Activated CD8-positive, alpha-beta memory T cell treated with anti-CD3 and anti-CD28 coated beads for 4 hours (primary cell): ENCODE measurements around the gene SLC33A1.
A peak's percentile ranks its signal among the peaks of the same experiment; 100 is the strongest.
"Not testable (repeated sequence)": the region's sequence is repeated elsewhere in the genome, so short reads cannot be mapped to it uniquely, and the experiment has no call there.

Source experiments
- DNase-seq, 2 donors: peaks; one replicate each; pipeline ENCODE4 v3.0.0-alpha.2; 2020; ENCODE audit warnings: low read depth in 2 of 2

The SLC33A1 gene

DNA sequence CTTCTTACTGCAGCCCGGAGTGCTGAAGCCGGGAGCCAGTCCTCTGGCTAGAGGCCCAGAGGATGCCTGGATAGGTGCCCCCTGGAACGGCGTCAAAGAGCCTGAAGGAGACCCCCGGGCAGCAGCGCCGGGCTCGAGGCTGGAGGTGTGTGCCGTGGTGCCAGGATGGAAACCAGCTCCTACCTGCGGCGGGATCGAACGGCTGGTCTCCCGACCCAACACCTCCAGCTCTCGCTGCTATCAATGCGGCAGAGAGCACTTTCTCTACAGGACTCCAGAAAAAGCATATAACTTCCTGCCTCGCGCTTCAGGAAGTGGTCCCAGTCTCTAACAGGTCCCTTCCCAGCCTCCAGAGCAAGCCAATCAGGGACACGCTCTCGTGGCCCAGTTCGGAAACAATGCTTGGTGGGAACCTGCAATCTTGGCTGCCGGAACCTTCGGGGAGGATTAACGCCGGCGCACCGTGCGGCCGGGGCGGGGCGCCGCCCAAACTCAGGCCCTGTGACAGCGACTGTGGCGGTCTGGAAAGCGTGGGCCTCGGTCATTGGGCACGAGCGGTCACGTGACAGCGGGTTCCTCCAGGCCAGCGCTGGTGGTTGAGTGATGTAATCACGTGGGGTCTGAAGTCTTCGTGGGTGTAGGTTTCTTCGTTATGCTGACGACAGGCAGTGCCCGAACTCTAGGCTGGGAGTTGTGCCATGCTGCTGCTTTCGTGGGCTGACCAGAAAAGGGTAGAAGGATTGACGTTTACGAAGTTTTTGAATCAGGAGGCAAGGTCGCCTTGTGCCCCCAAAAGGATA is at the start of gene SLC33A1:
TSS of gene SLC33A1 (minus strand) at position 287 of the 800 bp plus-strand sequence. CDS start 430 bp downstream, outside the sequence.
- peak; percentile 98 for DNase-seq

DNA sequence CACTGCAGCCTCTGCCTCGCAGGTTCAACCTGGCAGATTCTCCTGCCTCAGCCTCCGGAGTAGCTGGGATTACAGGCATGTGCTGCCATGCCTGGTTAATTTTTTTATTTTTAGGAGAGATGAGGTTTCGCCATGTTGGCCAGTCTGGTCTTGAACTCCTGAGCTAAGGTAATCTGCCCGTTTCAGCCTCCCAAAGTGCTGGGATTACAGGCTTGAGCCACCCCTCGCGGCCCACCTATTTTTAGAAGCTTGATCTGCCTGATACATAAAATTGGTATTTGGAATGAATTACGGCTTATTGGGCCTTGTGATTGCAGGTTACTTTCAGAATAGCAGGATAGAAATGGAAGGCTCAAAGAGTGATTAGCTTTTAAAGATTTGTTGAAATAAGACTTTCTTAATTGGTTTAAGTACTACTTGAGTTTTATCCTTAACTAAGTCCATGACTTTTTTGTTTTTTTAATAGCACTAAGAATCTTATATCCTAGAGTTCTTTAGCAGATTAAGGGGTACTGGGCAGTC is 41.2 kb upstream of the SLC33A1 start:
- DNase-seq: no peak

DNA sequence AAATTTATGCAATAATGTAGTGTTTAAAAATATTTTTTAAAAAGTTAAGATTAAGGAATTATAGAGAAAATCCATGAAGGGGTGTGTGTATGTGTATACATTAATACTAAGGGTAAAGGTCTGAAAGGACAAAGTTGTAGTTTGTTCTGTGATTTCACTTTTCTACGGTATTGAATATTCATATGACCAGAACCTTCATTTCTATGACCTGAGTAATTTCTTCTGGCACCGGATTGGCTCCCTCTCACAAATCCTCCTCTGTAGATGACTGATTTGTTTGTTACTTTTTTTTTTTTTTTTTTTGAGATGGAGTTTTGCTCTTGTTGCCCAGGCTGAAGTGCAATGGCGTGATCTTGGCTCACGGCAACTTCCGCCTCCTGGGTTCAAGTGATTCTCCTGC is 37.1 kb upstream of the SLC33A1 start:
- no peak for DNase-seq

DNA sequence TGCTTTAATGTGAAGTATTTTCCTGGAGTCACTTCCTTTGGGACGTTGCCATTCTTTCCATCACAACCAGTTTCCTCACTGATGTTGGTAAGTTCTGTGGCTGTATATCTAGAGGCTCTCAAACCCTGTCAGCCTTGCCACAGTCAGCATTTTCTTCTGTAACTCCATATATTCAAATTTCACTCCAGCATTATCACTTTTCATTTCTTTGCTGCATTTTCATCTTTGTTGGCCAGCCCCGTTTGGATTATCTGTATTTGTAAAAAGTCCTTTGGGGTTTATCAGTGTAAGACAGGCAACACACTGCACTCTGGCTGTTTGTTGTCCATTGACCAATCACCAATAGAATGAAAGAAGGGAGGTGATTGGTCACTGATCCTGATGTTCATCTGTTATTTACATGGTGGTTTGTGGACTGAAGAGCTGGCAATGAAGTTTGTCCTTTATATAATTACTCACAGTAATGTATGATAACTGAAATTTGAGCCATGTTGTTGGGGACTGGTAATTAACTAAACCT is 36.5 kb upstream of the SLC33A1 start:
- DNase-seq: no peak

DNA sequence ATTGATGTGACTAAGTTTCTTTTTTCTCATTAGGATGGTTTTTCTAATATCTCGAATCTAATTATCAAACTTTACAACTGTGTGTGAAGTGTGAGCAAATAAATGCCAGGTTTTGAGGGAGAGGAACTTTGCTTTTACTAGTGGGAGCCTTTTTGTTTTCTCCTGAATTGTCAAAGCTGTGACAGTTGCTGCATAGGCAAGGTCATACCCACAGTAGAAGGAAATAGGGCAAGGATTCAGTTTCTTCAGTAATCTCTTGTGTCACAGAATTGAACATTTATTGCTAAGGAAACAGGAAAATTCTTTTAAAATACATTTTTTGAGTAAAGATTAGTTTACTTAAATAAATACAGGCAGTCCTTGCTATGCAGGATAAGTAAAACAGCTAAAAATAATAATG is 35.7 kb upstream of the SLC33A1 start:
- no peak for DNase-seq

DNA sequence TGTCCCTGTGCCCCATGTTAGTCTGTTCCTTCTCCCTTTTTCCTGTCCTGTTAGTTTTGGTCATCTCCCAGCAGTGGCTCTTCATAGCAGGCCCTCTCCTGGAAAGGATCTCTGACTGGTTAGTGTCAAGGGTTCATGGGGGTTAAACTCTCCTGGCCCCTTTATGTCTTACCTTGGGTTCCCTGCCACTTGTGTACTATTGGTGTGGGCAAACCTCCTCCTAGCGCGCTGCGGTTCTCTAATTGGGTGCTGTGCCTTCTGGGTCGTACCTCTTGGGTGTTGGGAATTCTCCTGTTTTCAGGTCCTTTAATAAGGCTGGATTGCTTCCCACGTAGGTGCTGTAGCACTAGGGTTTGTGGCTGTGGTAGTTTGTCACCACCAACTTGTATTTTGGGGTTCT is 35.0 kb upstream of the SLC33A1 start:
- no peak for DNase-seq

DNA sequence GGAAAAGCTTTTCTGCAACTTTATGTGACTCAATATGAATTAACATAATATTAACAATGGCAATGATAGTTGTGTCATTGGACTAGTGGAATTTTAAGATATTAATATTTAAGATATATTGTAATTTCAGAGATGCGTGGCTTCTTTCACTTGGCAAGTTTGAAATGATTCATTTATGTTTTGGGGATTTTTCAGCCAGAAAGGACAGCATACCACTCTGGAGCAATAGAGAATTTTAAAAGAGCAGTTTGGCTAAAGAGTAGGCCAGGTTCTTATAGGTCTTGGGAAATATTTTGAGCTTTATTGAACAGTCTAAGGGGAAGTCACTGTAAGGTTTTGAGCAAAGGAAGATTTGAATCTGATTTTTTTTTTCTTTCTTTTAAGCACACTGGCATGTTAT is 32.7 kb upstream of the SLC33A1 start:
- DNase-seq: no peak

DNA sequence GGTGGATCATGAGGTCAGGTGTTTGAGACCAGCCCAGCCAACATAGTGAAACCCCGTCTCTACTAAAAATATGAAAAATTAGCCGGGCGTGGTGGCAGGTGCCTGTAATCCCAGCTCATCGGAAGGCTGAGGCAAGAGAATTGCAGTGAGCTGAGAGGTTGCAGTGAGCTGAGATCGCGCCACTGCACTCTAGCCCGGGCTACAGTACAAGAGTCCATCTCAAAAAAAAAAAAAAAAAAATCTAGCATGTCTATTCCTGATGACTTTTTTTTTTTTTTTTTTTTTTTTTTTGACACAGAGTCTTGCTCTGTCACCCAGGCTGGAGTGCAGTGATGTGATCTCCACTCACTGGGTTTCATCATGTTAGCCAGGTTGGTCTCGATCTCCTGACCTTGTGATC is 32.1 kb upstream of the SLC33A1 start:
- not testable (repeated sequence) for DNase-seq

DNA sequence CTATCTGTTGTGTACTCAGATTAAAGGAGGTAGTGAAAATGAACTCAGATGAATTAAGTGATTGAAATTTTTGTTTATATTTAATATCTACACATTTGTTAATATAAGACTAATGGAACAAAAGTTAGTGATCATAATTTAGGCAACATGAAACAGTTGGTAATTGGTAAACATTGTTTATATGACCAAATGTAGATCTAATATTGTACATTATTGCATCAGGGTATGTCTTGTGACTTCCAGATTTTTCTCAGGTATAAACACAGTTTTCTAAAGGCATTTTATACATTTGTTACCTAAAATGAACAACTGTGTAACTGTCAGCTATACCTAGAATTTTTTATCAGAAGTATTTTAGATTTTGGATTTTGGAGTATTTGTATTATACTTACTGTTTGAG is 31.1 kb upstream of the SLC33A1 start:
- DNase-seq: no peak

DNA sequence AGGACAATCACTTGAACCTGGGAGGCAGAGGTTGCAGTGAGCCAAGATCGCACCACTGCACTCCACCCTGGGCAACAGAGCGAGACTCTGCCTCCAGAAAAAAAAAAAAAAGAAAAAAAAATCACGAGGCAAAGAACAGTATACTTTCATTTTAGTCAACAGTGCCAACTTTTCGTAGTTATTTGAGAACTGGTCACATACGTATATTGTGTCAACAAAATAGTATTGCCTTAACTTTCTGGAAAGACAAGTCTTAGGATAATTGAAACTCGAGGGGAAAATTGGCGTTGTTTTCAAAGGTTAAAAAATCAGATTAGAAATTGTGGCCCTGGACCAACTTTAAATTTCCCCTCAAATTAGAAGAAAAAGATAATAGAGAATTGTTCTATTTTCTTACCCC is 30.1 kb upstream of the SLC33A1 start:
- DNase-seq: no peak

DNA sequence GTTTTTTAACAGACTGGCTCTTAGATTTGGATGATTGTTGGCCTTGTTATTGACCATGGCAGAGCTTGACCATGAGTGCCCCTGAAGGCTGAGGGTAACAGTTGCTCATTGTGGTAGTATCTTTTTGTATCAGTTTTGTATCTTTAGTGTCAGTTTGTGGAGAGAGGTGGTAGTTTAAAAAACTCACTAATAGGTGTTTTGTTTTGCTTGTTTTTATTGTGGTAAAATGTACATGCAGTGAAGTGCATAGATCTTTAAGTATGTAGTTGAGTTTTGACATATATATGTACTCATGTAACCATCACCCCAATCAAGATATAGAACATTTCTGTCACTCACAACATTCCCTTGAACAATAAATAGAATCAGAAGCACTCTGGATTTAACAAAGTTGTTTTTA is 26.1 kb upstream of the SLC33A1 start:
- no peak for DNase-seq

DNA sequence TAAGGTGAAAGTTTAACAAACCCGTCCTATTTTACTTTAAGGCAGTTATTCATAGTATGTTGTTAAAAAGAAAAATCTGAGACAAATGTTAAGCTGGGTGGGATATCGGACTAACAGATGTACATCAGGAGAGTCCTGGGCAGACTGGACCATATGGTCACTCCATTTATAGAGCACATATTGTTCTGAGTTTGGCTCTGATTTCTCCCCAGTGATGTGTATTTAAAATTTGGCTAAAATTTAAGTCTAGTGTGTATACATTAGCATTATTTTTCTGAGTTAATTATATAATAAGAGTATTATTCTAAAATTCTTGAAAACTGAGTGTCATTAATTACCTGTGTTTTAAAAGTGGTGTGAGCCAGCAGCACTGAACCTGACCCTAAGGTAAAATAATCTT is 22.3 kb upstream of the SLC33A1 start:
- DNase-seq: no peak

DNA sequence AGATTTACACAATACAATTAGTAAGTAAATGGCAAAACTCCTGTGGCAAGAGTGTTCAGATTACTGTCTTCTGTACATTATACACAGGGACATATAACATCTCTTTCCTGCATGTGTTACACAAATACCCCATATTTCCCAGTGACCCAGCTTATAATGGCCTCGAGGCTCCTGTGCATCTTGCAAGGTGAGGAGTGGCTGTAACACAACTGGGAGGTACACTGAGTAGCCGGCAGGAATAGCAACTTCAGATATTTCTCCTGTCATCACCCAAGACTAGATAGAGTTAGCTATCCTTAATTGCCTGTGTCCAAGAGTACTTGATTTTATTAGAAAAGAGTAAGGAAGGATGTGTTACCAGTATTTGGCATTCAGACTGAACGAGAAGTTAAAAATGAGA is 21.8 kb upstream of the SLC33A1 start:
- no peak for DNase-seq

DNA sequence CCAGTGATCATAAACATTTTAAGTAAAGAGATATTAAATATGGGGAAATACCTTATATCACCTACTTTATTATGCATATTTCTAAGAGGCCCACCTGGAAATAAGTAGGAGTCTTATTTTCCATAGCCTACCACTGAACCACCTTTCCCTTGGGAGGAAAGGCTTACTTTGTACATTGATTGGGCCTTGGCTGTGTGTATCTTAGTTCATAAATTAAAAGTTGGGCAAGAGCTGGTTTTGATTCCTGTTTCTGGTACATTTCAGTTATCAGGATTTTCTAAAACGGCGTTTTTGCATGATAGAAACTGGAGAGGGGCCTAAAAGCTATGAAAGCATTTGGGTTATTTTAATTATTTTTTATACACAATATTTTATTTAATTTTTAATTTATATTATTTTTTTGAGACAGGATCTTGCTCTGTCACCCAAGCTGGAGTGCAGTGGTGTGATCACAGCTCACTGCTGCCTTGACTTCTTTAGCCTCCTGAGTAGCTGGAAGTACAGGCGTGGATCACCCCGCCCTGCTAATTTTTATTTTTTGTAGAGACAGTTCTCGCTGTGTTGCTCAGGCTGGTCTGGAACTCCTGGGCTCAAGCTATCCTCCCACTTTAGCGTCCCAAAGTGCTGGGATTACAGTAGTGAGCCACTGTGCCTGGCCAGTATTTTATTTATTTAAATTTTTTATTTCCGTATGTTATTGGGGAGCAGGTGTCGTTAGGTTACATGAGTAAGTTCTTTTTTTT is 18.8 kb upstream of the SLC33A1 start:
- no peak for DNase-seq

DNA sequence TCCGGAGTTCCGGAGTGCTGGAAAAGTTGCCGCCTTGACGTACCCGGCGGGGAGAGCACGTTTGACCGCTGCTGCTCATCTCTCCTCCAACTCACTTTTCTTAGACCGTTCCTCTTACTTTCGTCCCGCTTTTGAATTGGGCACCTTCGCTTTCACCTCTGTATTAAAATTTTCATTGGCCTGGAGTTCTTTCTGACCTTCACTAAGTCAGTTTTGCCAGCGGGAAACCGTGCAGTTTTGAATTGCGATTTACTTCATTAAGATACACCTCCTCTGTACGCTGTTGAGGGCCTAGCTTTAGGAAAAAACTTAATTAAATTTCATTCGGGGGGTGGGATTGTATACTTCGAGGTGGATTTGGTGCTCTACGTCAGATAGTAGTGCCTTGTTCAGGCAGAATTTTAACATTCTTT is 17.5 kb upstream of the SLC33A1 start:
- no peak for DNase-seq

DNA sequence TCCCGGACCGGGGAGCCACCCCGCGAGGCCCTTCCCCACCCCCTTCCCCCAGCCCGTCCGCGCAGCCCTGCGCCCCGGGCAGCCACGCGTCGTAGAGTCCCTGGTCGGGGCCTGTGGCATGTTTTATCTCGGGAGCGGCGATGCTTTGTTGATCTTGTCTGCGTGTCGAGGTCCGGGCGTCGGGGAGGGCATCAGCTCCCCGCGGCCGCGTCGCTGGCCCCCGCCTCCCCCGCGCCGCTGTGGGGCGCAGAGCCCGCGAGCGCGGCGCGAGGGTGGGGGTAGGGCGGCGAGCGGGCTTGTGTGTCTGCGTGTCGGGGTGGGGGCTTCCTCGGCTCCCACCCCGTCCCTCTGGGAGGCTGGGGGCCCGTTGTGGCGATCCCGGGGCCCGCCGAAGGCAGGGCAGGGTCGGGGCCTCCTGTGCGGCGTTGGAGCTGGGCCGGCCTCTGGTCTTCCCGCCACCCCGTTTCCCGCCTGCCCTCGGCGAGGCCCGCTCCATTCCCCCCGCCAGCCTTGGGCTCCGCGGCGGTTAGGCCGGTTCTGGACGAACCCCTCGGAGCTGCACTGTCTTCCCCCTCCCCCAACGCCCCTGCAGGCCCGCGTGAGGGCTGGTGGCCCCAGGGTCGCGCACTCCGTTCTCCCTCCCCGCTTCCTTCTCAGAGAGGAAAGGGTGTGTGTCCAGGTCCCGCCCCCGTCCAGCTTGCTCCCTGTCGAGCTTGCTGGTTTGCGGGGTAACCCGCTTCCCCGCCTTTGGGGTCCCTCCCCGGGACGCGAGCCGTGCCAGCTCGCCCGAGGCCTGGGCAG is 16.9 kb upstream of the SLC33A1 start:
- no peak for DNase-seq

DNA sequence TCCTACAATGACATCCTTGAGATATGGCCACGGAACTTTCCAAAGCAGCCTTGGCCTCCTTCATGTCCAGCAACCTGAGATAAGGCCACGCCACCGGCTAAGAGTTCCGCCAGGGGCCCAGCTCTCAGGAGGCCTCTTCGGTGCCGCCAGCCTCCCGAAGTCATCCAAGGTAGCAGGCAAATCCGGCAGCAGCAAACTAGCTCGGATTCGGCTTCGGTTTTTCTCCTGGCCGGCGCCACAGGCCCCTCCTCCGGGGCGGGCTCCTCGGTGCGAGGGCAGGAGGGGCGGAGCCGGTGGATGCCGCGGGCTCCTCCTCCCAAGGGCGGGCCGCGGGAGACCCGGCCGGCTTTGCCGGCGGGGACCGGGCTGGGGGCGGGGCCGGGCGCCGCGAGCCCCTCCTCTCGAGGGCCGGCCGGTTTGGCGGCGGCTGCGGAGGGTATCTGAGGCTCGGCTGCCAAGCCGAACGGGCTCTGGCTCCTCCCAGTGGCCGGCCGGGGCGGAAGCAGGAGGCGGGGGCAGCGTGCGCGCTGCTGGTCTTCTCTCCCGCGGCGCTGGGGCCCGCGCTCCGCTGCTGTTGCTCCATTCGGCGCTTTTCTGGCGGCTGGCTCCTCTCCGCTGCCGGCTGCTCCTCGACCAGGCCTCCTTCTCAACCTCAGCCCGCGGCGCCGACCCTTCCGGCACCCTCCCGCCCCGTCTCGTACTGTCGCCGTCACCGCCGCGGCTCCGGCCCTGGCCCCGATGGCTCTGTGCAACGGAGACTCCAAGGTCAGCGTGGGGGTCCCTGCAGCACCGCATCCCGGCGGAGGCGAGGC is 16.1 kb upstream of the SLC33A1 start, which contains the start of gene GMPS:
TSS of gene GMPS (plus strand) at position 518 of the 812 bp plus-strand sequence. CDS start at position 739, 221 bp downstream.
- DNase-seq: peak; percentile 89

DNA sequence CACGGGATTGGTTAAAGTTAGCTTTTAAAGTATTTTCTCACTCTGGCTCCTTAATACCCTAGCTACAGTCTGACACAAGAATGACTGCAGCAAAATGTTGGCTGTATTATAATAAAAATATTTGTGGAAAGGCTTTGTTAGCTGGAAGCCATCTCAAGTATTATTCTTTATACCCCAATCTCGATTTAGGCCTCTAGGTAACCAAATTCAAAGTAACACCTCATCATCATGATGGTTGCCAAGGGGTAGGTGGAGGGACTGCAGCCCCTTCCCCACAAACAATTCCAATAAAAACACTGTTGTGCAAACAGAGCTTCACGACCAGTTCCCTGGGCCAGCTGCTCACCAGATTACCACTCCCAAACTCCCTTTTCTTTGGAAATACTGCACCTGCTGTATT is 15.5 kb upstream of the SLC33A1 start:
- no peak for DNase-seq

DNA sequence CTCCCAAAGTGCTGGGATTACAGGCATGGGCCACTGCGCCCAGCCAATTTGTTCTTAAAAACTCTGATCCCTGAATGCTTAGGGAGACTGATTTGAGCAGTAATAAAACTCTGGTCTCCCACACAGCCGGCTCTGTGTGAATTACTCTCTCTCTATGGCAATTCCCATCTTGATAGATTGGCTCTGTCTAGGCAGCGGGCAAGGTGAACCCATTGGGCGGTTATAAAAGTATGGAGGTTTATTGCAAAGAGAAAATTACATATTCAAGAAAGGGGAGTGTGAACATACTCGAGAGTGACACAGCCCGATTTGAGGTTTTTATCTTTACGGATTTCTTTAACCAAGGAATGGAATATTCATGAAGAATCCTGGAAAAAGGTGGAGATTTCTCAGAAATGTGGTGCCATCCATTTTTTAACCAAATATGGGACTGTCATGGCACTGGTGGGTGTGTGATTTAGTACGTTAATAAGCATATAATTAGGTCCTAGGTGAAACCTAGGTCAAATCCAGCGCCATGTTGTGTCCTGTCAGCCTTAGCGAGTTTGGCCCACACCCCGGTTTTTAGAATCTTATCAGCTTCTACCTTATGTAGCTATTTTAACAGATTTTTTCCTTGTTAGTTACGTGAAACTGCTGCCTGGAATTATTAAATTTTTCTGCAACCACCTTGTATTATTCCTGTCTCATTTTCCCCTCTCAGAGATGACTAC is 9.0 kb upstream of the SLC33A1 start:
- no peak for DNase-seq

DNA sequence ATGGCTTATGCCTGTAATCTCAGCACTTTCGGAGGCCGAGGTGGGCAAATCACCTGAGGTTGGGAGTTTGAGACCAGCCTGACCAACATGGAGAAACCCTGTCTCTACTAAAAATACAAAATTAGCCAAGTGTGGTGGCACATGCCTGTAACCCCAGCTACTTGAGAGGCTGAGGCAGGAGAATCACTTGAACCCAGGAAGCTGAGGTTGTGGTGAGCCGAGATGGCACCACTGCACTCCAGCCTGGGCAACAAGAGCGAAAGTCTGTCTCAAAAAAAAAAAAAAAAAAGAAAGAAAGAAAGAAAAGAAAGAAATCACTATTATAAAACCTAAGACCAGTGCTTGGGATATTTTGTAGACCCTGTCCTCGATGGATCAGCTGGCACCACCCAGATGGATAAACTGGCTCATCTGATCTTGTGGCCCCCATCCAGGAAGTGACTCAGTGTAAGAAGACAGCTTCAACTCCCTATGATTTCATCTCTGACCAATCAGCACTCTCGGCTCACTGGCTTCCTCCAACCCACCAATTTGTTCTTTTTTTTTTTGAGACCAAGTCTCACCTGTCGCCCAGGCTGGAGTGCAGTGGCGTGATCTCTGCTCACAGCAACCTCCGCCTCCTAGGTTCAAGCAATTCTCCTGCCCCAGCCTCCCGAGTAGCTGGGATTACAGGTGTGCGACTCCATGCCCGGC is 8.2 kb upstream of the SLC33A1 start:
- peak in 1 of 2 donors; percentile 68 for DNase-seq
